Fibroblast of skin of abdomen (primary cell): ENCODE data around the gene DNAJB12.

Source experiments
- DNase-seq: peaks from one replicate; pipeline ENCODE4 v3.0.0-alpha.2; 2013

DNAJB12 gene

DNA sequence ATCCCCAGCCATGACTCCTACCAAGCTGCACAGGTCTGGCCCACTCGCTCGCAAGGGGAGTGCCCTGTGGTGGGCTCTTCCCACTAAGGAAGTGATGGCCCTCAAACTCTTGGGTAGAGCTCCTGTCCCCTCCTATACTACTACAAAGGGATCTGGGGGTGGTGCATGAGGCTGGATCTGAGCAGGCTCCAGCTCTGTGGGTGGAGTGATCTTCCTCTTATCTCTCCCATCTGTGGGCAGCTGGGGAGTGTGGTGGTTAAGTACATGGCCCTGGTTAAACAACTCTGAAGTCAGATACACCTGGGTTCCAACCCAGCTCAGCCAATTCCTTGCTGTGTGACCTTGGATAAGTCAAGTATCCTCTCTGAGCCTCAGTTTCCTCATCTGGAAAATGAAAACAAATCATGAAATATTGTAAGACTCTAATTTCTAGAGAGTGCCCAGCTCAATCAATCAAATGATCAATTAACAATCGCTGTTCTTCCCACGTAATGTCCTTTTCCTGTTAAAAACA, 63.6 kb downstream of the DNAJB12 start:
- DNase-seq = no peak

DNA sequence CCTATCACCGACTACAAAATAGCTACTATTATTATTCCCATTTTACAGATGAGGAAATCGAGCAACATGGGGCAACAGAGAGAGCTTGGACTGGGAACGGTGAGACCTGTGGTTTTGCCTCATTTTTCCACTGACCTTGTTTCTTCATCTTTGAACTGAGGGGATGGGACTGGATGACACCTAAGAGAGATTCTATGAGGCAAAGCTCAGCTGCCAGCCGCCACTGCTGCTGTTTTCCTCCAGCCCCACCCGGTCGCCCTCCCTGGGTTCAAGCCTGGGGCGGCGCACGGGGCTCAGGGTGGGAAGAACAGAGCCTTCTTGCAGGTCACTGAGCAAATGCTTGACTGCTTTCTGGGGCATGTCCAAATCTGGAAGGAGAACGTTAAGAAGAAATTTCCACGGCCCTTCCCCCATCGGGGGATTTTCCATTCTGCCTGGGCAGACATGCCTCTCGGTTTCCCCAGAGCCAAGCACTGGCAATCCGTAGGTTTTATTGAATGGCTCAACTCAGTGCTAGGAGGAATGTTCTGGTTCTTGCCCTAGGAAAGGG, 68.7 kb downstream of the DNAJB12 start:
- DNase-seq = no peak

DNA sequence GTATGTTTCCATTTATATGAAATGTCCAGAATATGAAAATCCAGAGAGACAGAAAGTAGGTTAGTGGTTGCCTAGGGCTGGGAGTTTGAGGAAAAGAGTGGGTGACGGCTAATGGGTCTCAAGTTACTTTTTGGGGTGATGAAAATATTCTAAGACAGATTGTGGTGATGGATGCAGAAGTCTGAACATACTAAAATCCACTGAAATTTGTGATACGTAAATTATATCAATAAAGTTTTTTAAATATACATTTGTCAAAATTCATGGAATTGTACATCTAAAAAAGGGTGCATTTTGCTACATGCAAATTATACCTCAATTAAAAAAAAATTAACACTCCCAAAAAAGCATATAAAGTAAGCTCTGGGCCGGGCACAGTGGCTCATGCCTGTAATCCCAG, 71.6 kb downstream of the DNAJB12 start:
- no peak for DNase-seq
